ENCODE data around the gene PKD1L1. TPM values are rescaled to one million over a fixed set of nuclear protein-coding genes. Genes with fewer than 3 reads are reported as not detected.

The PKD1L1 gene
- polyA plus RNA-seq, 1 of the 3 experiments (the other 2 are of a cell fraction): 0.10 TPM

GRCh38 chr7:47746468-47746867, 201.8 kb downstream of the PKD1L1 start:
- no peak overlapping the region for H3K9ac ChIP-seq
- ChIA-PET POLR2A (no interaction called here), CTCF (interaction anchor here (1.2 kb wide), 1 partner anchor 53 kb away, joined by 3 read pairs; no protein-coding TSS in a partner anchor)
- H3K4me2 ChIP-seq: no peak overlapping the region
- H4K20me1 ChIP-seq (ENCODE audit: insufficient read depth): no peaks in the 10 kb centered on the region
- DNase-seq: no peak
- no peak overlapping the region for H3K4me3 ChIP-seq (ENCODE audit: low read depth in 2 of 2, low read length in 1 of 2)
- H3K79me2 ChIP-seq (ENCODE audit: insufficient read depth): no peaks in the 10 kb centered on the region
- no peaks in the 10 kb centered on the region for H3K9me2 ChIP-seq
- H3K27me3 ChIP-seq (ENCODE audit: insufficient read depth): no peaks in the 10 kb centered on the region
- no peaks in the 10 kb centered on the region for H3K9me3 ChIP-seq
- WGBS (ENCODE audit: low lambda C conversion rate): 93% methylated on average over 3 of the region's 4 CpGs
- H3K36me3 ChIP-seq (replicated peaks in 1 of 2; ENCODE audit: control insufficient read depth in 1 of 2, insufficient read depth in 2 of 2, low read length in 1 of 2): no peaks in the 10 kb centered on the region
- no peak overlapping the region for H2AFZ ChIP-seq (ENCODE audit: low read depth)
- no peak overlapping the region for H3K27ac ChIP-seq (ENCODE audit: low read depth in 2 of 2, low read length in 1 of 2)
- TF ChIP-seq ELF1 (IDR thresholded peaks at IDR 0.05): no peak
- peaks cover 4% of the 10 kb centered on the region for H3F3A ChIP-seq (replicated peaks; ENCODE audit: insufficient read depth)
- peaks cover 0 to 15% of the 10 kb centered on the region in 2 experiments; a peak in 1 of 4 replicates for H3K4me1 ChIP-seq (ENCODE audit: control insufficient read depth in 1 of 2, insufficient read depth in 2 of 2, low read depth in 1 of 2, low read length in 1 of 2)

- 97% methylated on average over 8 of the region's 8 CpGs for WGBS (ENCODE audit: low lambda C conversion rate)
- H3K9ac ChIP-seq: no peak overlapping the region
- CTCF ChIA-PET: interaction anchor here (0.8 to 1.4 kb wide), 4 partner anchors 9 to 74 kb away, joined by 3 to 6 read pairs (median 4); no protein-coding TSS in a partner anchor
- H3K4me2 ChIP-seq: no peak overlapping the region
- POLR2A ChIA-PET: no interaction called here
- TF ChIP-seq MAX (IDR thresholded peaks at IDR 0.05; ENCODE audit: low read depth) (no peak), SMC3 (IDR thresholded peaks at IDR 0.05; ENCODE audit: low read depth, low read length) (no peak), TCF12 (IDR thresholded peaks at IDR 0.05) (no peak), ZBTB33 (IDR thresholded peaks at IDR 0.05; ENCODE audit: borderline replicate concordance, low read depth) (no peak), TEAD4 (IDR thresholded peaks at IDR 0.05; ENCODE audit: borderline replicate concordance, insufficient read depth) (no peak), YY1 (IDR thresholded peaks at IDR 0.05; ENCODE audit: low read depth) (no peak), FOXM1 (IDR thresholded peaks at IDR 0.05; ENCODE audit: low read depth) (no peak), NFIC (IDR thresholded peaks at IDR 0.05; ENCODE audit: borderline replicate concordance) (no peak), RFX5 (IDR thresholded peaks at IDR 0.05; ENCODE audit: low read length) (no peak), RXRA (IDR thresholded peaks at IDR 0.05; ENCODE audit: borderline replicate concordance, low read depth) (no peak), GABPA (IDR thresholded peaks at IDR 0.05; ENCODE audit: low read depth) (no peak), EZH2phosphoT487 (IDR thresholded peaks at IDR 0.05; ENCODE audit: borderline replicate concordance, low read depth) (no peak)
- no peak overlapping the region for H3K4me3 ChIP-seq (ENCODE audit: low read depth in 2 of 2, low read length in 1 of 2)
- no peaks in the 10 kb centered on the region for H3K36me3 ChIP-seq (replicated peaks in 1 of 2; ENCODE audit: control insufficient read depth in 1 of 2, insufficient read depth in 2 of 2, low read length in 1 of 2)
- no peaks in the 10 kb centered on the region for H3K9me2 ChIP-seq
- no peak for DNase-seq
- H4K20me1 ChIP-seq (ENCODE audit: insufficient read depth): no peaks in the 10 kb centered on the region
- H3K27ac ChIP-seq (ENCODE audit: low read depth in 2 of 2, low read length in 1 of 2): no peak overlapping the region
- no peaks in the 10 kb centered on the region for H3K9me3 ChIP-seq
- peaks cover 4% of the 10 kb centered on the region for H3F3A ChIP-seq (replicated peaks; ENCODE audit: insufficient read depth)
- no peak overlapping the region for H2AFZ ChIP-seq (ENCODE audit: low read depth)
- no peaks in the 10 kb centered on the region for H3K79me2 ChIP-seq (ENCODE audit: insufficient read depth)
- H3K27me3 ChIP-seq (ENCODE audit: insufficient read depth): no peaks in the 10 kb centered on the region
- peaks cover 0 to 16% of the 10 kb centered on the region in 2 experiments; a peak in 1 of 4 replicates for H3K4me1 ChIP-seq (ENCODE audit: control insufficient read depth in 1 of 2, insufficient read depth in 2 of 2, low read depth in 1 of 2, low read length in 1 of 2)
Observed at GRCh38 chr7:47744883-47745282, 203.4 kb downstream of the PKD1L1 start.

Data from SK-N-SH (cell line).